Naive thymus-derived CD4-positive, alpha-beta T cell (primary cell): Measurements from ENCODE around the gene MFSD6. TPM values are rescaled to one million over a fixed set of nuclear protein-coding genes. Genes with fewer than 3 reads are reported as not detected.

Source experiments
- ATAC-seq: fragments of 150-1000 bp; cut with Tn5 transposase; 2 replicates; pipeline ENCODE4 v1.10.0; 2021; ENCODE audit warnings: mild to moderate bottlenecking, moderate library complexity
- CTCF ChIA-PET: fragments of 350-600 bp; sonication (Branson Sonifier 250); formaldehyde crosslinking; loops from one replicate; lab custom pipeline; 2021; ENCODE audit warnings: antibody characterized with exemption; lab: Charles Lee
- POLR2A ChIA-PET: fragments of 350-600 bp; sonication (Branson Sonifier 250); formaldehyde crosslinking; loops from one replicate; lab custom pipeline; 2021; ENCODE audit warnings: antibody characterized with exemption, inconsistent platforms; lab: Charles Lee
- DNase-seq, 9 donors: peaks; one replicate each; pipeline versions ENCODE4 v3.0.0 to v3.0.0-alpha.2; 2020 to 2022; ENCODE audit warnings: mixed read lengths in 1 of 9
- H3K27ac ChIP-seq: one replicate; pipeline ENCODE4 v1.7.0; 2013; ENCODE audit warnings: mild to moderate bottlenecking, low read depth, low read length, moderate library complexity
- H3K27me3 ChIP-seq, 2 donors: one replicate each; pipeline ENCODE4 v1.7.0; 2013; ENCODE audit warnings: low read length in 2 of 2, mild to moderate bottlenecking in 2 of 2, moderate library complexity in 2 of 2; ENCODE audit not compliant: control insufficient read depth in 2 of 2, insufficient read depth in 2 of 2
- H3K36me3 ChIP-seq, 3 experiments: 1 replicate in 2 of 3; 2 replicates in 1 of 3; pipeline ENCODE4 v1.7.0; 2013; ENCODE audit warnings: low read length in 3 of 3, mild to moderate bottlenecking in 3 of 3, moderate library complexity in 1 of 3; ENCODE audit not compliant: insufficient read depth in 3 of 3, control insufficient read depth in 2 of 3
- H3K4me1 ChIP-seq, 2 donors: one replicate each; pipeline ENCODE4 v1.7.0; 2013; ENCODE audit warnings: low read length in 2 of 2, mild to moderate bottlenecking in 2 of 2, moderate library complexity in 1 of 2; ENCODE audit not compliant: control insufficient read depth in 2 of 2, insufficient read depth in 2 of 2
- H3K4me3 ChIP-seq: 2 replicates; pipeline ENCODE4 v1.7.0; 2013; ENCODE audit warnings: mild to moderate bottlenecking, low read length
- H3K9me3 ChIP-seq, 3 experiments: 1 replicate in 2 of 3; 2 replicates in 1 of 3; pipeline ENCODE4 v1.7.0; 2013; ENCODE audit warnings: low read length in 3 of 3; ENCODE audit not compliant: control insufficient read depth in 2 of 3
- H3K27ac Mint-ChIP-seq, 9 donors: one replicate each; pipeline ENCODE4 v1.8.0; 2020 to 2022; ENCODE audit warnings: mixed read lengths in 9 of 9, mild to moderate bottlenecking in 8 of 9, moderate library complexity in 5 of 9, inconsistent platforms in 2 of 9
- H3K27me3 Mint-ChIP-seq, 5 donors: one replicate each; pipeline ENCODE4 v1.8.0; 2021 to 2022; ENCODE audit warnings: mixed read lengths in 5 of 5, mild to moderate bottlenecking in 1 of 5
- H3K36me3 Mint-ChIP-seq, 5 donors: one replicate each; pipeline ENCODE4 v1.8.0; 2020 to 2022; ENCODE audit warnings: mixed read lengths in 5 of 5, mild to moderate bottlenecking in 3 of 5, inconsistent platforms in 1 of 5
- H3K4me1 Mint-ChIP-seq, 7 donors: one replicate each; pipeline ENCODE4 v1.8.0; 2020 to 2022; ENCODE audit warnings: mixed read lengths in 7 of 7, mild to moderate bottlenecking in 3 of 7, inconsistent platforms in 1 of 7
- H3K4me3 Mint-ChIP-seq, 10 donors: one replicate each; pipeline ENCODE4 v1.8.0; 2020 to 2022; ENCODE audit warnings: mild to moderate bottlenecking in 10 of 10, mixed read lengths in 10 of 10, moderate library complexity in 6 of 10, inconsistent platforms in 2 of 10
- H3K9me3 Mint-ChIP-seq, 11 donors: one replicate each; pipeline ENCODE4 v1.8.0; 2020 to 2022; ENCODE audit warnings: mixed read lengths in 11 of 11, mild to moderate bottlenecking in 4 of 11, inconsistent platforms in 1 of 11, moderate library complexity in 1 of 11
- intact Hi-C, 2 donors: fragments of 100-400 bp; cut with micrococcal nuclease; formaldehyde crosslinking; loops; one replicate each; pipeline ENCODE4 v1.15.1; 2023
- polyA plus RNA-seq, 2 donors: library from polyadenylated mRNA; unstranded; fragments of 300-500 nt; fragmentation: Illumina TruSeq; gene quantifications; one replicate each; pipeline ENCODE4 v1.2.3, GENCODE V29; 2021
- total RNA-seq, 6 experiments: library from RNA in 5 of 6; stranded (reverse) in 5 of 6; gene quantifications; 1 replicate in 5 of 6; 2 replicates in 1 of 6; pipeline ENCODE4 v1.2.3 and lab custom pipeline; 2021 to 2026

Gene MFSD6
- total and polyA plus RNA-seq, 7 experiments from 2014 or later, result 16.5 to 49.3 (median 38.8) TPM

DNA sequence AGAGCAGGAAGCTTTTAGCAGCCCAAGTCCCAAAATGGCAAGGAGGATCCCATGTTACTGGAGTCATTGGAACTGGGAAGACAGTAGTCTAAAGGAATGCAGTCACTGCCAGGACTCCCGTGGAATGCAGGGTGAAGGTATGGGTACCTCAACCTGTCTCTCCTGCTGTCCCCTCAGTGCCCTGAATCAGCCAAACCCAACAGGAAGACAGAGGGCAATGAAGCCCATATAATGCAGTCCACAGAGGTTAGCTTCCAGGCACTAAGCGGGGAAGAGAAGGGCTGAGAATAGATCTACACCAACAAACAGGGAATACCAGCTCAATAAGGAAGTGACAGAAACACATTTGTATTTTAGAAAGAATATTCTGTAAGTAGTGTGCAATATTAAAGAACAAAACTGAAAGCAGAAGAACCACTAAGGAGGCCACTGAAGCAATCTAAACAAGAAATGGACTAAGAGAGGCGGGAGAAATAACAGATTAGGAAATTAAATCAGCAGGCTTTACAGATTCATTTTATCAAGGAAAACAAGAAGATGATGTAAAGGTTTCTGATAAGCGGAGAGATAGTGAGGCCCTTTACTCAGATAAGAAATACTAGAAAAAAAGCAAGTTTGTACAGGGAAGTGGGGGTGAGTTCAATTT lies 118.1 kb downstream of the MFSD6 start:
- no peak for DNase-seq
- POLR2A ChIA-PET, result interaction anchor here (0.6 to 1.5 kb wide), 2 partner anchors 8 to 53 kb away, joined by 3 to 7 read pairs; partner anchors contain the start of gene NEMP2
- H3K4me3 ChIP-seq, result no peak overlapping the region
- CTCF ChIA-PET, result no interaction called here
- peaks cover 0 to 5% (median 3%) of the 10 kb centered on the region in 3 experiments for H3K36me3 ChIP-seq
- Mint-ChIP-seq H3K36me3 (peaks cover 3 to 44% (median 18%) of the 10 kb centered on the region in 5 donors), H3K4me1 (peaks cover 32 to 70% (median 64%) of the 10 kb centered on the region in 7 donors), H3K27ac (peak overlapping the region in 6 of 9 donors; percentile 0 to 60 (median 18)), H3K4me3 (peak overlapping the region in 2 of 10 donors; percentile 10 to 23), H3K9me3 (peaks cover 0 to 5% (median 0%) of the 10 kb centered on the region in 11 donors), H3K27me3 (no peaks in the 10 kb centered on the region)
- H3K27me3 ChIP-seq, result no peaks in the 10 kb centered on the region
- peak; percentile 50 for ATAC-seq
- H3K9me3 ChIP-seq, result no peaks in the 10 kb centered on the region
- peaks cover 0 to 12% of the 10 kb centered on the region in 2 donors for H3K4me1 ChIP-seq
- H3K27ac ChIP-seq, result no peak overlapping the region
- intact Hi-C loops, result loop anchor here in 1 of 2 donors (1.0 kb wide), 2 partner anchors 8 to 157 kb away; partner anchors contain the start of gene NEMP2

DNA sequence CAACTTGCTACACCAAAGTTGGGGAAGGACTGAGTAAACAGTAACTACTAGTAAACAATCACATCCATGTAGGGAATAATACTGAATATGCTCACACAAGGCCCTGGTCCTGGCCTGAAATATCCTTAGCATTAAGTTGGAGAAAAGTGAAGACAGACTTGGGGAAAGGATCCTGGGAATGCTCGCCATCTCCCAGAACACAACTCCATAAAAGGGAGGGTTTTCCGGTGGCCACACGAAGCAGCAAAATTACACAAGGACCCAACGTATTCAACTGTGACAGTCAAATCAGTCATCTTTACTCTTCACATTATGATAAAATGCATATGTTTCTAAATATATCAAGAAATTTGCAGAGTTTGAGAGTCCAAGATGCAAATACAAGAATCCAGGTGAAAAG lies 119.1 kb downstream of the MFSD6 start:
- H3K27ac Mint-ChIP-seq, result peak overlapping the region in 4 of 9 donors; percentile 13 to 70 (median 19)
- POLR2A ChIA-PET, result no interaction called here
- peaks cover 0 to 5% (median 0%) of the 10 kb centered on the region in 11 donors for H3K9me3 Mint-ChIP-seq
- intact Hi-C loops, result no loop called here
- Histone ChIP-seq H3K9me3 (no peaks in the 10 kb centered on the region), H3K27ac (no peak overlapping the region), H3K4me1 (peaks cover 3 to 18% of the 10 kb centered on the region in 2 donors), H3K27me3 (no peaks in the 10 kb centered on the region), H3K36me3 (peaks cover 0 to 5% (median 3%) of the 10 kb centered on the region in 3 experiments), H3K4me3 (no peak overlapping the region)
- no peak for ATAC-seq
- CTCF ChIA-PET, result no interaction called here
- H3K4me3 Mint-ChIP-seq, result peak overlapping the region in 1 of 10 donors; percentile 44
- peaks cover 32 to 72% (median 65%) of the 10 kb centered on the region in 7 donors for H3K4me1 Mint-ChIP-seq
- no peak for DNase-seq
- H3K27me3 Mint-ChIP-seq, result no peaks in the 10 kb centered on the region
- peaks cover 3 to 39% (median 14%) of the 10 kb centered on the region in 5 donors for H3K36me3 Mint-ChIP-seq

DNA sequence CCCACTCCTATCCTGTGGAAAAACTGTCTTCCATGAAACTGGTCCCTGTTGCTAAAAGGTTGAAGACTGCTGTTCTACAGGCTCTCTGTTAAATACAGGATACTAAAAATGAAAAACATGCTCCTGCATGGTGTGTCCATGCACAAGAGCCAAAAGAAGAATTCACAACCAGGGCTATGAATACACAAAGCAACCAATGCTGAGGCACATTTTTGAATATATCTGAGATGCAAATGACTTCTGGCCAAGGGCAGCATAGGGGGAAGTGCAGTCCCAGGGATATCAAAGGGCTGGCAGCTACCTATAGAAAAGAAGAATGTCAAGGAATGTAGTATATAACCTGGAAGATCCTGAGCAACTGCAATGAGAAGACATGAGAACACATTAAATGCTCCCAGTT lies 119.8 kb downstream of the MFSD6 start:
- ATAC-seq, result no peak
- H3K9me3 Mint-ChIP-seq, result peaks cover 0 to 5% (median 0%) of the 10 kb centered on the region in 11 donors
- ChIA-PET POLR2A (no interaction called here), CTCF (no interaction called here)
- H3K27ac ChIP-seq, result no peak overlapping the region
- H3K36me3 ChIP-seq, result peaks cover 0 to 5% (median 3%) of the 10 kb centered on the region in 3 experiments
- DNase-seq, result no peak
- no peaks in the 10 kb centered on the region for H3K27me3 Mint-ChIP-seq
- no peak overlapping the region for H3K4me3 Mint-ChIP-seq
- H3K4me1 Mint-ChIP-seq, result peaks cover 32 to 75% (median 73%) of the 10 kb centered on the region in 7 donors
- peak overlapping the region in 6 of 9 donors; percentile 8 to 83 (median 66) for H3K27ac Mint-ChIP-seq
- H3K27me3 ChIP-seq, result no peaks in the 10 kb centered on the region
- peaks cover 3 to 33% (median 9%) of the 10 kb centered on the region in 5 donors for H3K36me3 Mint-ChIP-seq
- H3K4me1 ChIP-seq, result peaks cover 10 to 25% of the 10 kb centered on the region in 2 donors
- no peaks in the 10 kb centered on the region for H3K9me3 ChIP-seq
- intact Hi-C loops, result no loop called here
- H3K4me3 ChIP-seq, result no peak overlapping the region

DNA sequence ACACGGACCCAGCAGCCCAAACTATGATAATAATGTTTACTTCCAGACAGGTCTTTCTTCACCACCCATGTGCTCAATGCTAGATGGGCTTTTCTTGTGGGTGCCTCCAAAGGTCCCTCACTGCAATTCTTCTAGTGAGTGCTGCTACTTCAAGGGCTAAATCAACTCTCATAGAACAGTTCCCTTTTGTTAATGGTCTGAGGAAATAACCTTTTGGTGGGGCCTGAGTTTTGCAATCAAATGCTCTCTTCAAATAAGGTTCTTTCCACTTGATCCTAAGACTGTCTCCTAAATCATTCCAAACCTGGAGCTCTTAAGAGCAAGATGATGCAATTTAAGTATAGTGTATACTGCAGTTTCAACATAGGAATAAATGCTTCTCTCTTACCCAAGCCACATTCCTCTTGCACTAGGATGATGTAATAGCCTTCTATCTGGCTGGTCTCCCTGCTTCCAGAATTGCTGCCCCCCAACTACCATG lies 120.4 kb downstream of the MFSD6 start:
- intact Hi-C loops, result no loop called here
- Histone ChIP-seq H3K27me3 (no peaks in the 10 kb centered on the region), H3K9me3 (no peaks in the 10 kb centered on the region), H3K4me3 (no peak overlapping the region), H3K4me1 (peaks cover 15 to 32% of the 10 kb centered on the region in 2 donors), H3K27ac (no peak overlapping the region), H3K36me3 (peaks cover 0 to 5% (median 3%) of the 10 kb centered on the region in 3 experiments)
- DNase-seq (no peak), ATAC-seq (no peak)
- H3K27me3 Mint-ChIP-seq, result no peaks in the 10 kb centered on the region
- ChIA-PET CTCF (interaction anchor here (1.1 kb wide), 1 partner anchor 8 kb away, joined by 3 read pairs; no protein-coding TSS in a partner anchor), POLR2A (interaction anchor here (0.8 to 3.3 kb wide), 3 partner anchors 8 to 113 kb away, joined by 3 to 11 read pairs (median 5); no protein-coding TSS in a partner anchor)
- H3K9me3 Mint-ChIP-seq, result peaks cover 0 to 5% (median 0%) of the 10 kb centered on the region in 11 donors
- peaks cover 35 to 81% (median 79%) of the 10 kb centered on the region in 7 donors for H3K4me1 Mint-ChIP-seq
- H3K4me3 Mint-ChIP-seq, result no peak overlapping the region
- H3K27ac Mint-ChIP-seq, result peak overlapping the region in 7 of 9 donors; percentile 14 to 83 (median 69)
- H3K36me3 Mint-ChIP-seq, result peaks cover under 1 to 30% (median 6%) of the 10 kb centered on the region in 5 donors

DNA sequence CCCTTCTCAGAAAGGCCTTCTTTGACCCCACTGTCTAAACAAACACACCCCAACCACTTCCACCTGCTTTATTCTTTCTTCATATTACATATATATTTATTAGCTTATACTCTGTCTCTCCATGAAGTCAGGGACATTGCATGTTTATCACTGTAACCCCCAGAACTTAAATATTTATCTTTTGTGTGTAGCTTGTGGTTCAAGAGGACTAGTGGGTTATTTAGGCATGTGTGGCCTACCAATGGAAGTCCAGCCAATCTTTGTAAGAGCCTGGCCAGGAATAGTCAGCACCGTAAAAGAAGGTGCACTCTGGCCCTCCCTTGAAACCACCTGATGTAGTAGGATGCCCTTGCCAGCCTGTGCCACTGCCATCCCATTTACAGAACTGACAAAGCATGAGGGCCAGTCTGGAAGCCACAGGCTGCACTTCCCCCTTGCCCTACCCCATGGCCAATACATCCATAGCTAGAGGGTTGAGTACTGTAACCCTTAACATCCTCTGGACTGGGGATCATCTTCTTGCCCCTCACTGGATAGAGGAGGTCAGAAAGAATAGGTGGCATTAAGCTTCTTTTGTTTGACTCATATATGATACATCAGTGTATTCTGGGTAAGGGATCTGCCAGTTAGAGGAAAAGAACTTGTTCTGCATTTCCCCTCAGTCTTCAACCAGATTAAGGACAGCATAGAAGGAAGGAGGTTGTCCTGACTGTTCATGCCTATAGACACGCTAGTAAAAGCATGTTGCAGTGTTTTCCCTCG lies 121.5 kb downstream of the MFSD6 start:
- intact Hi-C loops, result loop anchor here (1.0 to 10.0 kb wide), 8 partner anchors 9 to 1085 kb away; partner anchors contain the start of genes ANKAR (in 1 of the 2), HIBCH (in 1 of the 2), OSGEPL1 (in 1 of the 2) and STAT1 (in 1 of the 2)
- Histone ChIP-seq H3K9me3 (no peaks in the 10 kb centered on the region), H3K4me3 (no peak overlapping the region), H3K27me3 (no peaks in the 10 kb centered on the region), H3K4me1 (peaks cover 15 to 36% of the 10 kb centered on the region in 2 donors), H3K36me3 (peaks cover 0 to 2% (median 0%) of the 10 kb centered on the region in 3 experiments), H3K27ac (no peak overlapping the region)
- Mint-ChIP-seq H3K27ac (peak overlapping the region; percentile 14 to 83 (median 68)), H3K4me1 (peaks cover 32 to 87% (median 86%) of the 10 kb centered on the region in 7 donors), H3K27me3 (no peaks in the 10 kb centered on the region), H3K9me3 (peaks cover 0 to 5% (median 0%) of the 10 kb centered on the region in 11 donors), H3K36me3 (peaks cover 0 to 24% (median 0%) of the 10 kb centered on the region in 5 donors), H3K4me3 (peak overlapping the region in 6 of 10 donors; percentile 4 to 62 (median 40))
- ATAC-seq (no peak), DNase-seq (no peak)
- ChIA-PET CTCF (interaction anchor here (0.5 to 0.7 kb wide), 3 partner anchors 137 to 665 kb away, joined by 3 to 4 read pairs (median 4); no protein-coding TSS in a partner anchor), POLR2A (interaction anchor here (0.8 to 3.3 kb wide), 4 partner anchors 9 to 114 kb away, joined by 3 to 11 read pairs (median 4); no protein-coding TSS in a partner anchor)
